Kidney tubule cell (primary cell): ENCODE results near the gene KLHL29.

Source experiments
- DNase-seq: peaks from one replicate; pipeline ENCODE4 v3.0.0-alpha.2; 2018; ENCODE audit warnings: low spot score

The KLHL29 gene

DNA sequence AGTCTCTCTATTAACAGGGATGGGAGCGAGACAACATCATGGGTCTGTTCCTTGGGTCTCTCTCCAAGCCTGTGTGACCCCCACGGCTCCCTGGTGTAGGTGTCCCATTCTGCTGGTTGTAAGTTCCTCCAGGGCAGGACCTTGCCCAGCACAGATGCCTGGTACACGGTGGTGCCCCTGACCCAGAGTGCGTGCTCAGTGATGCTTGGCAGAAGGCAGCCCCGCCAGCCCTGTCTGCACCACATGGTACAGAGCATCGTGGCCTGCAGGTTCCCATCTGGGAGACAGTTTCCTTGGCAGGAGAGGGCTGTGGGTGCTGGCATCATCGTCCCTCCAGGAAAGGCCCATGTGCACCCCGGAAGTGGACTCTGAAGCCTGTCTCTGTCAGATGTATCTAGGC, 249.0 kb downstream of the KLHL29 start:
- no peak for DNase-seq

DNA sequence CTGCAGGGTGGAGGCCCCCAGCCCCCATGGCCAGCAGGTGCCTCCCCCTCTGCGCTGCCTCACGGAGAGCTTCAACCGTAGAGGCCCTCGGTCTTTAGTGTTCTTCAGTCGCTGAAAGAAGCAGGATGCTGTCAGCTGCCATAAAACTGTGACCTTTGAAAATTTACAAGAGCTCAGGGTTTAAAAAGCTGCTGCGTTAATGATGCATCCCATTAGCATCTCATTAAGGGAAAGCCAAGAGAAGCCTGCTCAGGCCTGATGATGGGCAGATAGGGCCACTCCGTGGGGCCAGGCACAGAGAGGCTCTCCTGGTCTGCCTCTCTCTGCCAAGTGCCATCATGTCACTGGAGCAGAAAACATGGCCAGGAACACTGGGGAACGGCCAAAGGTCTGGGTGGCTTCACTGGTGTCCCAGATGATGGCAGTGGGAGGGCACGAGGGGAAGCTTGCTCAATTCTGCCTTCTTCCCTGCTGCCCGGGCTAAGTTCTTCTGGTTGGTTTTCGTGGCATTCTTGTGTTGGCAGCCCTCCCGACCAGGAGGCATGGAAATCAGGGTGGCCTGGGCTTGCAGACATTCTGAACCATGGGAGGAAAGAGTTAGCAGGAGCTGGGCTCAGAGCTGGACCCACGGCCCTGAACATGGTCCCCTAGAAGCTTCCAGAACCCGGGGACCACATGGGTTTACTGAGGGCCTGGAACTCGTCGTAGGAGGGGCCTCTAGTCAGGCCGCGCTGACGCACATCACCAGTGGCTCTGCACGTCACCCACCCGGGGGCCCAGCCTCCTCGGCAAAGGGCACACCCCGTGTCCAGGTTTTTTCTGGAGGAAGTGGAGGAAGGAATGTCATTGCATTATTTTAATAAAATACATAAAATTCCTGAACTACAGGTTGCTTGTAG, 250.7 kb downstream of the KLHL29 start:
- no peak for DNase-seq

DNA sequence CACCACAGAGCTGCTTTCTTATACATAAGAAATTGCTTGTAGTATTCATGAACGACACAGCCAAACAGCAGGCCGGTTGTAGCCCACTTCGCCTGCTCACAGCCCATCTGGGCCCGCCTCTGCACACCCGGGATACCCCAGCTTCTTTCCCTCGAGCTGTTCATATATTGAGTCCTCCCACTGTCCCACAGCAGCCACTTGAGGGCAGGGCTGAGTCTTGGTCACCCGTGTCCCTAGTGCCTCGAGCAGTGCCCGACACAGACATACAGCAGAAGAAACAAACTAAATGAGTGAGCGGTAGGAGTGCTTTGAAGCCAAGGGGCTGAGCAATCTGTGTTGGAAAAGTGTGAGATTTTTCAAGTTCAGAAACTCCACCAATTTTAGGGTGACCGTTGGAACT, 251.4 kb downstream of the KLHL29 start:
- DNase-seq = no peak

DNA sequence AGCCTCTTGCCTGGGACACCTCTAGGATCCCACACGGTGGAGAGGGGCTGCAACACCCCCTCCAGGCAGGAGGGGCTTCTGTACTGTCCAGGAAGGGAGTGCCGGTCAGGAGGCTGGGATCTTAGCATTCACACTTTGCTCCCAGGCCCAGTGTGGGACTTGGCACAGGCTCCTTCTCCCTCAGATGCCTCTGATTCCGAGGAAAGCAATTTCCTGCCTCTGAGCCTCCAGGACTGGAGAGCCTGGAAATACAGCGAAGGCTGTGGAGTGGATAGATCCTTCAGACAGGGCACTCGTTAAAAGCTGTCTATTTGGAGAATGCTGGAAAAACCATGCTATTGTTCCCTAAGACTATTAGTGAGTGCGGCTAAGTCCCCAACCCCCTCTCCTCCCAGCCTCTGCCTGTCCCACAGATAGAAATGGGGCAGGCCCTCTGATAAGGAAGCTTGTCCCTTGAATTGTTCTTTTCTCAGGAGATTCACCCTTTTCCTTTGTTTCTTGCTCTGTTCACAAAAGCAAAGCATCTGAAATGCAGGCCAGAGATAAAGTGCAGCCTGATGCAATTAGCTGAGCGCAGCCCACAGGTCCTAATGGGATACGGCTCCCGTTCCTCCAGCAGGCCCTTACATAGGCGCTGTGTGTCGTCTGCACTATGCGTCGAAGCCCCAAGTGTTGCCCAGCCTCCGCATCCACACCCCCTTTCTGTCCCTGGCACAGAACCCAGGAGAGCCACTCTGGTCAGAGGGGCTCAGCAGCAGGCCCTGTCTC, 252.2 kb downstream of the KLHL29 start:
- no peak for DNase-seq

DNA sequence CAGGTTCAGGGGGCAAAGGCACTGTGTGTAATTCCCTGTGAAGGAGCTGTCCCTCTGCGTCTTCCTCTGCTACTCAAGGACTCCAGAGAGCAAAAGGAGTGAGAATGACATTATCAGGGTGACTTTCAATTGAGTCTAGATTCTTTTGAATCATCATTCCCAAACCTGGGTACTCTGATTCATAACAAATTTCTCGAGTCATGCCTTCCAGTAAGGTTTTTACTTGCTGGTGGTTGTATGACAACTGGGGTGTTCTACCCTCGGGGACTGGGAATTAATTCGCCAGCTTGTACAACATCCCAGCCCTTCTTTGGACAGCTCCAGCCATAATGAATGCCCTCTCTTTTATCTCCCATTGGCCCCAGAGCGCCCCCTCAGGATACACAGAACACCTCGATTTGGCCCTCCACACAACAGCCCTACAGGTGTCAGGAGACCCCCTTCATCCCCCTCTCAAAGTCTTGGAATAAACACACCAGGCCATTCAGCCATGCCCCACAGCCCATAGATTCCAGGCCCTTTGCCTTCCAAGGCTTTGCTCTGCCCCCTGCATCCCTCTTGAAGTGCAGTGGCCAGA, 254.5 kb downstream of the KLHL29 start:
- DNase-seq = no peak

DNA sequence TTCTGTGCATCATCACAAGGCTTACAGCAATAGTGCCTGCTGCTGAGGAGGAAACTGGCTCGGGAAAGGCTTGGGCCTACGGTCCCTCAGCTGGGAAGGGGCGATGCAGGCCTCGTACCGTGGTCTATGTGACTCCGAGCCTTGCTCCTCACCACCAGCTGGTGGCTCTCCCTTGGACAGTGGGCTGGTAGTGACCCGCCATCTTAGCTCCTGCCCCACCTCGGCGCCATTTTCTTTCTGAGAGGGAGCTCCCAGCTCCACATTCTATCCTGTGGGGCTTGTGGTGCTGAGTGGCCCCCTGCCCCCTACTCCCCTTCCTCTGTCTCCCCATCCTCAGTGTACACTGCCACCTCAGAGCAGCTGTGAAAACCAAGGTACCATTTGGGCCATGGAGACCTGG, 255.7 kb downstream of the KLHL29 start:
- no peak for DNase-seq

DNA sequence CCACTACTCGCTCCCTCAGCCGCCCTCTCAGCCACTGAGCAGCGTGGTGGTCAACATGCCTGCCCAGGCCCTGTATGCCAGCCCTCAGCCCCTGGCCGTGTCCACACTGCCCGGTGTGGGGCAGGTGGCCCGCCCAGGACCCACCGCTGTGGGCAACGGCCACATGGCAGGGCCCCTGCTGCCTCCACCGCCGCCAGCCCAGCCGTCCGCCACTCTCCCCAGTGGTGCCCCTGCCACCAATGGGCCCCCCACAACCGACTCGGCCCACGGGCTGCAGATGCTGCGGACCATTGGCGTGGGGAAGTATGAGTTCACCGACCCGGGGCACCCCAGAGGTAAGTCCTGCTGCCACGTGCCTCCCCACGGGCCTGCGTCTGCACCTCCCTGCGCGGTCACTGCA, 257.5 kb downstream of the KLHL29 start:
- DNase-seq = no peak

DNA sequence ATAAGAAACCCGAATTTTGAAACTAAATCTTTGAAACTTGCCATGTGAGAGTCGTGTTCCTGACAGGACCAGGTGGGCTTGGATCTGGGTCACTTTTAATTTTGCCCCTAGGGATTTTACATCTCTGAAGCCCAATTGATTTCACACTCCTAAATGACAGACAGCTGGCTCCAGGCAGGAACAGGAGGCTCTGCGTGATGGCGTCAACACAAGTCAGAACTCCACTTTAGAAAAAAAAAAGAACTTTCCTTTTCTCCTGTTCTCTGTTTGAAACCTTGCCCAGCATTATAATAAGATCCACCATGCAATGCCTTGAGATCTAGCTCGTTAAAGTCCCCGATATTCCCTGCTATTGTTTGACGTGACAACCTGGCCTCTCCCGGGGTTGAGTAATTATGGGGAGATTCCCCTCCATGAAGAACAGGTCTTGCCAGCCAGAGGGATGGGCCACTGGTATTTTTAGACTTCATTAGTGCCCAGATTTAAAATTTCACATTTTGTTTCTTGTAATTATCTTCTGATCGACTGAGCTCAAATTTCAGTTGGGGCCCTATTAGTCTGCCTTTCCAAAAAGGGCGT, 260.3 kb downstream of the KLHL29 start:
- no peak for DNase-seq

DNA sequence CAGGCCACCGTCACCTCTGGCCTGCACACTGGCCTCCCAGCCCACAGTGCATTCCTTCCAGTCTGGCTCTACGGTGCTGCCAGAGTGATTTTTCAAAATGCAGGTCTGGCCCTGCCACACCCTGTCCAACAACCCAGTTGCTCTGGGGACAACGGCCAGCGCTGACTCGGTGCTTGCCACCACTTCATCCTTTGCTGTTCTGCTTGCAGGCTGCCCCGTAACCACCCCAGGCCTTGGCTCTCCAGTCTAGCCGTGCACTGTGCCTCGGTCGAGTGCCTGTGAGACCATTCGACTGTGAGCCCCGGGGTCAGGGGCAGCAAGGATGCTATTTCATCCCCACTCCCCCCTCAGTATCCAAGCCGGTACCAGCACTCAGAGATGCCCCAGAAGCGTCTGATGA, 262.6 kb downstream of the KLHL29 start:
- DNase-seq = no peak

DNA sequence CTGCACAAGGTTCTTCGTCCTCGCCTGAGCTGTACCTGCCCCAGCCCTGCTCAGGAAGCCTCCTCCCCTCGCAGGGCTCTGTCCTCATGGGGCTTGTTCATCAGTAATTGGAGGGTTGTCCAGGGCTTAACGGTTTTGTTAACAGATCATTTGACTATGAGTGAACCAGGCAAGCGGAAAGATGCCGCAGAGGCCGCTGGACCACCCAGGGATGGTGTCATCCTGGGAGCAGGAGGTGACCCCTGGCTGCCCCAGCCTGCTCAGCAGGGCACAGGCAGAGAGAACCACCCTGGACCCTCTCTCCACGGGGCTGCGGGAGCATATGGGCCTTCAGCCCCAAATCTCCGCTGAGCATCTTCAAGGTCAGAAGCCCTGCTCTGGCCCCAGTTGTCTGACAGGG, 264.3 kb downstream of the KLHL29 start:
- DNase-seq = no peak

DNA sequence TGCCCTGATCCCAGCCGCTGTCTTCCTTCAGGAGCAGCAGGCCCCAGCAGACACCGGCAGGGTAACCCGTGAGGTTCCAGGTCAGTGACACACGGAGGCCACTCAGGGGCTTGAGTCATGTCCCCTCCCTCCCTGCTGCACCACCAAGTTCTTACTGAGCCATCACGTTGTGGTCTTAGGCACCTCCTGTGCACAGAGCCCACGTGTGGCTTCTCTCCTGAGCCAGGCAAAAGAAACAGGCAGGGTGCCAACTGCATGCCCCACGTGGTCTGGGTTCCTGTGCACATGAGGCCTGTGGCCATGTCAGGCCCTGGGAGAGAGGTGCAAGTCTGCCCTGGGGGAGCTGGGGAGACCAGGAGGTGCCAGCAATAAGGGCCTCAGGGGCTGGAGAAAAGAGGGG, 264.8 kb downstream of the KLHL29 start:
- DNase-seq = peak; percentile 94

DNA sequence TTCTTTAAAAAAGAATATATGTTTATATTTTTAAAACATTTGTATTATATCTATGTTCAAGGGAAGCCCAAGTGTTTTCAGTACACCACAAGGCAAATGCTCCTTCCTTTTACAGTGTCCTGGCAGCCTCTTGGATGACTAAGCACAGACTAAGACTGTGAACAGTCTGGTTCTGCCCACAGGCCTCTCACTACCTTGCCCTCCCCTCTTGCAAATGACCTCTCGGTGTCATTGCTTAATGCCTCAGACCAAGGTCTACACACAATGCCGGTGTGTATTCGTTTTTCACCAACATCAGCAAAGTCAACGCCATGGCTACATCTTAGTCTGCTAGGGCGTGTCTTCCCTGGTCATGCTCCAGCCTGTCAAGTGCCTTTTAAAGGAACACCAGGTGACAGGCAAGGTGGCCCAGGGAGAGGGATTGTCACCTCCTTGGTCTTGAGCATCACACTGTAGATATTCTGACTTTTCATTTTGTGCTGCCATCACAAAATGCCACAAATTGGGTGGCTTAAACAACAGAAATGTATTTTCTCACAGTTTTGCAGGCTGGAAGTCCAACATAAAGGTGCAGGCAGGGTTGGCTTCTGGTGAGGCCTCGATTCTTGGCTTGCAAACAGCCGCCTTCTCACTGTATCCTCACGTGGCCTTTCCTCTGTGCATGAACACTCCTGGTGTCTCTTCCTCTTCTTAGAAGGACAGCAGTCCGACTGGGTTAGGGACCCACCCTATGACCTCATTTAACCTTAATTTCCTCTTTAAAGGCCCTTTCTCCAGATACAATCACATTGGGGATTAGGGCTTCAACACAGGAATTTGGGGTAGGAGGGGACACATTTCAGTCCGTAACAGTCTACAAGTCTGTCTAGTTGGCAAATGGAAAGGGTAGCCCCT, 266.5 kb downstream of the KLHL29 start:
- peak; percentile 87 for DNase-seq

DNA sequence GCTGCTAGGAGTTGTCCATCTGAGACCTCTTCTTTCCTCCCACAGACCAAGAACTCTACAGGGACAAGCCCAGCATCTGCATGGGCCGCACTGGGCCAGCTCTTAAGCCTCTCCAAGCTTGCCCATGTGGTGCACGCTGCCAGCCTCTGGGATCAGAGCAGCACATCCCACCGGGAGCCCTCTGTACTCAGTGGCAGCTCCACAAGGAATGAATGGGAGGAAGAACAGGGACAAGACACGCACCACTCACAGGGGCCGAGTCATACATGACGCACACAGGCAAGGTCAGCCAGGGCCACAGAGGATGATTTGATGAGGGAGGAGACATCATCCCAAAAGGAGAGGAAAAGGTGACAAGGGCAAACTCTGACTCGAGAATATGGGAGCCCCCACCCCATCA, 268.3 kb downstream of the KLHL29 start:
- no peak for DNase-seq

DNA sequence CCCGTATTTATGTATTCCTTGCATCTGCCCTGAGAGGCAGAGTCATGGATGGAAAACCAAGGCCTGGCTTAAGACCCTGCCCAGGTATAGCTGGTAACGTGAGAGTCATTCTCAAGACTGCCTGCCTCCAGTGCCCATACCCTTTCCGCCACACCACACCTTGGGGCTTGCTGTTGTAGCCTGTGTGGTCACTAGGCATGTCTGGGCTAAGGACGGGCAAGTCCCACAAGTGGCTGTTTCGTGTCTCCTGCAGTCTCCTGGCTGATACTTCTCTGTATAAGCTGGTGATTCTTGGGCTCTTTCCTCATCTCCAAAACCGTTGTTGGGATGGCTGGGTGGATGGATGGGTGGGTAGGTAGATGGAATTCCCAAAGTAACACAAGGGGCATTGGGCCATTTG, 269.8 kb downstream of the KLHL29 start:
- no peak for DNase-seq

DNA sequence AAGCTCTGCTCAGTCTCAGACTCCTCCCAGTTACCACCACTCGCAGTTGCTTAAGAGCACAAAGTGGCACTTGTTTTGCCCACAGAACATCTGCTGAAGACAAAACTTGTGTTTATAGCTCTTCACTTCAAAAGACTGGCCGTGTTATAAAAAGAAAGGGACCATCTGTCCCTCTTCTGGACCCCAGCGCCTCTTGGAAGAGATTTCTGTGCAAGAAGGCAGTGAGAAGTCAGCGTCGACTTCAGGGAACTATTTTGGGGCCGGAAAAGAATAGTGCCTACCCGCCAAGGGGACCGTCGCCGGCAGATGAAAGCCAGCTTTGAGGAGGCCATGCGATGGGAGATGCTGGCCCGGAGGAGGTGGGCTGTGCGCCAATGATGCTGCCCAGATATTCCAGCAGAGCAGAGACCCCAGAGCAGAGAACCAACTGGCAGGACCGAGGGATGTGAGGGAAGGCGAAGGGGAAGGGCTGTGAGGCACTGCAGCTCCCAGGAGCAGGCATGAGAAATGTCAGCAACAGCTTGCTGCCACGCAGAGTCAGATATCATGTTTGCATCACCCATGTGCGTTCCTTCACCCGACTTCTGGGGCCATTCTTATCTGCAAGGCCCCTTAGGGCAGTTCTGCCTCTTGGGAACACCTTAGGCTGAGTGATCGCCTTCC, 271.1 kb downstream of the KLHL29 start:
- no peak for DNase-seq

DNA sequence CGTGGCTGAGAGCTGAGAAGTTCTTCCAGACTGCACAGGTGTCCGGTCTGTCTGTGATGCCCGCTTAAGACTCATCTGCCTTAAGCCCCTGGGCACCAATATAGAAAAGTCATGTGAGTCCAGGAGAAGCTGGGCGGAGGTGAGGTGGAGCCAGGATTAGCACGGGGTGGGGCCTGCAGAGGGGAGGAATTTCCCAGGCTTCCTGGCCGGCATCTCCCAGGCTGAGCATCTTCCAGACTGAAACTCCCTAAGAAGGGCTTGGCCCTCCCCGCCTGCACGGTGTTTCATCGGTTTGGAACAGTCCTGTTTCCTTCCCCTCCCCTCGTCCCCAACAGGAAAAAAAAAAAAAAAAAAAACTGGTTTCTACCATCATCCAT, 271.6 kb downstream of the KLHL29 start:
- DNase-seq = peak; percentile 22

DNA sequence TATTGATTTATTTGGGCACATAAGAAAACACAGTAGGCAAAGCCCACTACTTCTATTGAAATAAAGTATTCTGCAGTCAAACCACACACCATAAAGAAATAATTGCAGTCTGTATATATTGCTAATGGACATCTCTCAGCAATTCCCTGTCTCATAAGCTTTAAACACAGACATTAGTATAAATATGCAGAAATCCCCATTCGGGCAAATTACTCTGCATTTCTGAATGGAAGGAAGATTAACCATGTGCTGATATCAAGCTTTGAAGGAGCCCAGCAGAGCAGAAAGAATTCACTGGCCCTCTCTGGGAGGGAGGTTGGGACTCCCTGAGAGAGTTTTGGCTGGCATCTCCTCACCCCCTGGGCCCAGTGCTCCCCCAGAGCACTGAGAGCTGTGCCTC, 272.4 kb downstream of the KLHL29 start:
- no peak for DNase-seq

DNA sequence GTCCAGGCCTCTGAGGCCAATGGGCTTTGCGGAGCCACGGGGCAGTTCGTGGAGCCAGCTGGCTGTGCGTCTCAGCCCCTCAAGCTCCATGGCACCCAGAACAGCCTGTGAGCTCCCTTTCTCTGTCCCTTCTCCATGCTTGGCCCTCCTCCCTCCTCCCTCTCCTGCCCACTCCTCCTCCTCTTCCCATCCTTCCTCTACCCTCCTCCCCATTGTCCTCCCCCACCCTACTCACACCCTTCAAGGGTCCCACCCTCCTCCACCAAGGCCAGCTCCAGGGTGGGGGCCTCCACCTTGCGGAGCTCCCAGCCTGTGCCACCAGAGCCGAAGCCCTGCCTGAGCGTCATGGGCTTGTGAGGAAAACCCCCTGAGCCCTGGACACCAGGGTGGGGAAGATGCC, 273.0 kb downstream of the KLHL29 start:
- no peak for DNase-seq

DNA sequence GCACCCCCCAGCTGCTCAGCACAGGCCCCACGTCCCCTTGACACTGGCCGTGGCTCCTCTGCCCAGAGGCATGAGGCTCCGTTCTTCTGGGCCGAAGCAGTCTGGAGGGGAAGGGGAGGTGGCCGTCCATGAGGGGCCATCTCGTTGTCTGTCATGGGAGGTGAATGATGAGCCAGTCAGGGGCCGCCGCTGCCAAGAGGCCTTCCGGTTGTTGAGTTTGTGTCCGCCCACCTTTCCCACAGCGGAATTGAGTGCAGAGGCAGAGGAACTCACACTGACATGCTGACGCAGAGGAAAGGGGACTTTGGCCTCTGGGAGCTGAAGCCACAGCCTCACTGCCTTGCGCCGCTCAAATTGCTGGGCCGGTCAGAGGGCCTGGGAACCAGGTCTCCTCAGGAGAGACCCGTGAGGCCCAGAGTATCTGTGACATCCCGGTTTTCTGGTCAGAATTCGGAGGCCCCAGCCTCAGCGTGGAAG, 273.5 kb downstream of the KLHL29 start:
- DNase-seq = peak; percentile 59

DNA sequence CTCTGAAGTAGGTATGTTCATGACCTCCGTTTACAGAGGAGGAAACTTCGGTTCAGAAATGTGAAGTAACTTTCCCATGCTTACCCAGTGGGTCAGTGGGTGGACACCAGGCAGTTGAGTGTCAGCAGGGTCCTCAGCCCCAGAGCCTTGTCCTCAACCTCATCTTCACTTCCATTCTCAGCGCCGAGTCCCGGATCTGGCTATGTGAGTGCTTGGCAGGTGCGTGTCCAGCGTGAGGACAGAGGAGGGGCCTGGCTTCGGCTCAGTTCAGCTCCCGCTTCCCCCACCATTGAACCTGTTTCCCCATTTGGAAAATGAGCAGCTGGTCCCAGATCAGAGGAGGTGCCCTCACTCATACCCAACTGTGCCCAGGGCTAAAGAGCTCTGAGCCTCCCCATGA, 274.3 kb downstream of the KLHL29 start:
- no peak for DNase-seq

DNA sequence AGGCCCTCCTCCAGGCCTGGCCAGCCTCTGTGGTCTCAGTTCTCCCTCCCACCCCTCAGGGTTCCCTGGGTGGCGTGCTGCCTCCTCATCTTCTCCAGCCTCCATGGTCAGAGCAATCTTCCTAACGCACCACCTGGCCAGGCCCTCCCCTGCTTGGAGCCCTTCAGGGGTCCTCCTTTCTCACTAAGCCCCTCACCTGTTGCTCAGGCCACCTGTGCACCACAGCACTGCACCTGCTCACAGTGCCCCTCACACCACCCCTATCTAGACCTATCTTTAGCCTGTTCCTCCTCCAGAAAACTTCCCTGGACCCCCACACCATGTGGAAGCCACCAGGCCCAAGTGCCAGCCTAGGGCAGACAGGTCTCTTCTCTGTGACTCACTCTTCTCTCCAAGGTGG, 274.8 kb downstream of the KLHL29 start:
- no peak for DNase-seq
